ENCODE measurements around the gene FGF5. TPM values are rescaled to one million over a fixed set of nuclear protein-coding genes. Genes with fewer than 3 reads are reported as not detected.

Gene FGF5
- total and polyA plus RNA-seq, 5 donors, result not detected

GRCh38 chr4:80340036-80340435 lies 73.6 kb downstream of the FGF5 start:
- Histone ChIP-seq H3K27ac (ENCODE audit: low read length) (no peak overlapping the region), H3K4me3 (ENCODE audit: low read length) (no peak overlapping the region), H3K9me3 (ENCODE audit: control insufficient read depth, low read length) (no peaks in the 10 kb centered on the region), H3K27me3 (ENCODE audit: control insufficient read depth, insufficient read depth) (no peaks in the 10 kb centered on the region), H3K4me1 (ENCODE audit: control insufficient read depth, insufficient read depth, low read length) (no peaks in the 10 kb centered on the region)
- 43% methylated on average over 2 of the region's 2 CpGs for WGBS
- ATAC-seq, result no peak
- intact Hi-C loops (cut with DNase I), result no loop called here
- DNase-seq, result no peak

Other genes starting within 250 kb of the FGF5 start
- 10 to 100 TPM; 38.6 to 51.4 (median 46.7) TPM for gene ANTXR2, start 193.4 kb upstream of the FGF5 start, total RNA-seq
- 13.5 TPM for gene ANTXR2, start 193.4 kb upstream of the FGF5 start, polyA plus RNA-seq
- gene PRDM8, start 69.2 kb upstream of the FGF5 start, total RNA-seq, result 1 to 10 TPM in 2 of 4 donors, under 1 TPM in 2; 0.63 to 1.3 (median 0.98) TPM
- gene PRDM8, start 69.2 kb upstream of the FGF5 start, polyA plus RNA-seq, result 0.75 TPM
- not detected for gene CFAP299, start 69.1 kb downstream of the FGF5 start, total RNA-seq
- not detected for gene CFAP299, start 69.1 kb downstream of the FGF5 start, polyA plus RNA-seq